Measurements from ENCODE around the gene SSH2. TPM values are rescaled to one million over a fixed set of nuclear protein-coding genes. Genes with fewer than 3 reads are reported as not detected.

Gene SSH2
- total RNA-seq, 2 donors from 2014 or later = 28.1 to 28.2 TPM

DNA sequence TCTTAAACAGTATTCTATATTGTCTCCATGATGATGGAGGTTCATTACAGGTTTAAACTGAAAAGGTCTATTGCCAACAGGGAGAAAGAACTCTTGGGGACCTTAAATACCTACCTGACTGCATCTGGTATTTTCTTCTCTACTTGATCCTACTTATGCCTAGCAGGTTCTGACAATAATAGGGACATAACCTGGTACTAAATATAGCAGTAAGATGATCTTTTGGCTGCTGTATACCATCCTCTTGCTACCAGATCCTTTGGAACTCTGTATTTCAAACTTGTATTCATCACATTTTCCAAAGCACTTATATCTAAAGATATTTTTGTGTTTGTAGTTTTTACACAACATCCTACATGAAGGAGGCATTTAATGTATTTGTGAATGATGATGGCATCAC lies 160.8 kb downstream of the SSH2 start:
- Histone ChIP-seq H3K36me3 (no peaks in the 10 kb centered on the region), H3K4me3 (no peak overlapping the region), H3K4me1 (no peaks in the 10 kb centered on the region), H3K27ac (no peak overlapping the region), H3K9ac (ENCODE audit: low read depth in 2 of 2, low read length in 2 of 2) (no peak overlapping the region), H3K9me3 (no peaks in the 10 kb centered on the region), H3K27me3 (no peaks in the 10 kb centered on the region)
- intact Hi-C loops (cut with DNase I) = no loop called here
- DNase-seq = no peak
- TF ChIP-seq, protein P1, sequence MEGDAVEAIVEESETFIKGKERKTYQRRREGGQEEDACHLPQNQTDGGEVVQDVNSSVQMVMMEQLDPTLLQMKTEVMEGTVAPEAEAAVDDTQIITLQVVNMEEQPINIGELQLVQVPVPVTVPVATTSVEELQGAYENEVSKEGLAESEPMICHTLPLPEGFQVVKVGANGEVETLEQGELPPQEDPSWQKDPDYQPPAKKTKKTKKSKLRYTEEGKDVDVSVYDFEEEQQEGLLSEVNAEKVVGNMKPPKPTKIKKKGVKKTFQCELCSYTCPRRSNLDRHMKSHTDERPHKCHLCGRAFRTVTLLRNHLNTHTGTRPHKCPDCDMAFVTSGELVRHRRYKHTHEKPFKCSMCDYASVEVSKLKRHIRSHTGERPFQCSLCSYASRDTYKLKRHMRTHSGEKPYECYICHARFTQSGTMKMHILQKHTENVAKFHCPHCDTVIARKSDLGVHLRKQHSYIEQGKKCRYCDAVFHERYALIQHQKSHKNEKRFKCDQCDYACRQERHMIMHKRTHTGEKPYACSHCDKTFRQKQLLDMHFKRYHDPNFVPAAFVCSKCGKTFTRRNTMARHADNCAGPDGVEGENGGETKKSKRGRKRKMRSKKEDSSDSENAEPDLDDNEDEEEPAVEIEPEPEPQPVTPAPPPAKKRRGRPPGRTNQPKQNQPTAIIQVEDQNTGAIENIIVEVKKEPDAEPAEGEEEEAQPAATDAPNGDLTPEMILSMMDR (IDR thresholded peaks at IDR 0.05) = no peak

DNA sequence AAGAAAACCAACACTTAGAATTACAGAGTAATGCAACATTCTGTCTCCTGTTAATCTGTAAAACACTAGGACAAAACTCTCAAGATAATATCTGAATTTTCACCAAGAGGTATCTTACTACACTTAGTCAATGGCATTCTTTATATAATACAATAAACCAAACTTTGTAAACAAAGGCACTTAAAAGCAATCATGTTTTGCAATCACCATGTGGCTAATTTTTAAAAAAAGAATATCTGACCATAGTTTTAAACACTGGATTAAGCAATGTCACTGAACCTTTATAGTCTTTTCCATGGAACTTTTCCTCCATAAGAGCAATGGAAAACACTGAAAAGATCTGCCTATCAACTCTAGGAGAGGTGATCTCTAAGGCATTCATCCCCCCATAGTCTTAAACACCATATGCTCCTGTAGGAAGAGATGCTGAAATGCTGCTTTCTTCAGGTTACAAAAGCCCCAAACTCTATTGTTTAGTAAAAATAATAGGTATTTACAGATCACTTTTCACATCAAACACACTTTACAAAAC lies 163.2 kb downstream of the SSH2 start:
- Histone ChIP-seq H3K4me3 (no peak overlapping the region), H3K27me3 (no peaks in the 10 kb centered on the region), H3K9ac (ENCODE audit: low read depth in 2 of 2, low read length in 2 of 2) (no peak overlapping the region), H3K27ac (no peak overlapping the region), H3K4me1 (no peaks in the 10 kb centered on the region), H3K9me3 (no peaks in the 10 kb centered on the region), H3K36me3 (no peaks in the 10 kb centered on the region)
- TF ChIP-seq, protein P1 (IDR thresholded peaks at IDR 0.05) = no peak
- DNase-seq = no peak
- intact Hi-C loops (cut with DNase I) = no loop called here

DNA sequence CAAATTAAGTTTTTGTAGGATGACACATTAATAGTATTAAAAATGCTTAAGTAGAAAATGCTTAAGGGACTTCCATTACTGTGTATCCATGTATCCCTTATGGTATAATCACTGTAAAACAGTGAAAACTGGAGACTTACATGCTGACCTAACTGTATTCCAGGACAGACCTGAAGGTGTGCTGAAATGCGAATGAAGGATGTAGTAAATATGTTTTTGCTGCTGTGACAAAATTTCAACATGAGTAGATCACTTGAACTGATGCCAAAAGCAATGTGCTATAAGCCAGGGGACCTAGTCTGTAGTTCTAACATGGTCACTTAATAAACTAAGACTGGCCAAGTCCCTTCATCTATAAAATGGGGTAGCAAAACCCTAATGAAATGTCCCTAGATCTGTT lies 165.3 kb downstream of the SSH2 start:
- Histone ChIP-seq H3K27ac (no peak overlapping the region), H3K27me3 (no peaks in the 10 kb centered on the region), H3K9me3 (no peaks in the 10 kb centered on the region), H3K4me3 (no peak overlapping the region), H3K4me1 (no peaks in the 10 kb centered on the region), H3K36me3 (no peaks in the 10 kb centered on the region), H3K9ac (ENCODE audit: low read depth in 2 of 2, low read length in 2 of 2) (no peak overlapping the region)
- TF ChIP-seq, protein P1 (IDR thresholded peaks at IDR 0.05) = no peak
- no peak for DNase-seq
- intact Hi-C loops (cut with DNase I) = no loop called here

DNA sequence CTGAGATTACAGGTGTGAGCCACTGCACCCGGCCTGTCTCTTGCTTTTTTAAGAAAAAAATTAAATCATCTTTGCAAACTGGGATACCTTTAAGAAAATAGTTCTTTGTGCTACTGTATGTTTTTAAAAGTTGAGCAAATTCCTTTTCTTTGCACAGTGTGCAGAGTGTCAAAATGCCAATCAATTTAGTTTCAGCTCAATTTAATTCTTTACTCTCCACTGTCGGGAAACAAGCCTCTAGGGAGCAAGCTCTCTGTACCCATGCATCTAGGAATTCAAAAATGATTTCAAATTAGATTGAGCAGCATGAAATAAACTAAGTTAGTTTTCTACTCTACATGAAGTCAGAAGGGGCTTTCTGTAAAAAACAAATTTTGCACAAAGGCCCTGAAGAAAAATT lies 165.8 kb downstream of the SSH2 start:
- Histone ChIP-seq H3K4me1 (no peaks in the 10 kb centered on the region), H3K27ac (no peak overlapping the region), H3K9ac (ENCODE audit: low read depth in 2 of 2, low read length in 2 of 2) (no peak overlapping the region), H3K36me3 (no peaks in the 10 kb centered on the region), H3K9me3 (no peaks in the 10 kb centered on the region), H3K27me3 (no peaks in the 10 kb centered on the region), H3K4me3 (no peak overlapping the region)
- no peak for DNase-seq
- intact Hi-C loops (cut with DNase I) = no loop called here
- TF ChIP-seq, protein P1 (IDR thresholded peaks at IDR 0.05) = no peak

DNA sequence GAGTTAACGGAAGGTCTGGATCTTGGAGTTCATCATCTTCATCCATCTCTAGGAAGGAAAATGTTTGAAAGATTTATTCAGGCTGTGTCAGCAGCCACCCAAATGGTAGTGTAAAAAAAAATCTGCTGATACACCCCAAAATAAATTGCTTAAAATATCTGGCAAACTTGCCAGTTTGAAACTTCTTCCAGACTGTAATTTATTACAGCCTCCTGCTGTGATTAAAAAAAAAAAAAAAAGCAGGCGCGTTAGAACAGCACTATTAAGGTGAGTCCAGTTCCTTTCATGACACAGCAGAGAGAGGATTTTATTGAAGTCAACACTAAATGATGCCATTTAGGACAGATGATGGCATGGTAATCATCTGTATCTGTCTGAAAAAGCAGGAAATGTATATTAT lies 166.8 kb downstream of the SSH2 start:
- Histone ChIP-seq H3K27ac (no peak overlapping the region), H3K4me1 (no peaks in the 10 kb centered on the region), H3K36me3 (no peaks in the 10 kb centered on the region), H3K4me3 (no peak overlapping the region), H3K9ac (ENCODE audit: low read depth in 2 of 2, low read length in 2 of 2) (no peak overlapping the region), H3K9me3 (no peaks in the 10 kb centered on the region), H3K27me3 (no peaks in the 10 kb centered on the region)
- TF ChIP-seq, protein P1 (IDR thresholded peaks at IDR 0.05) = no peak
- no peak for DNase-seq
- intact Hi-C loops (cut with DNase I) = no loop called here
